HG03045 (cell line): ENCODE results near the gene CCSER1.
"Not testable (repeated sequence)": the region's sequence is repeated elsewhere in the genome, so short reads cannot be mapped to it uniquely, and the experiment has no call there.

Experiments used
- ATAC-seq: cut with Tn5 transposase; IDR thresholded peaks from one replicate; pipeline ENCODE4 v1.9.1; 2021; ENCODE audit warnings: mild to moderate bottlenecking, moderate library complexity; ENCODE audit not compliant: unreplicated experiment

Gene CCSER1

DNA sequence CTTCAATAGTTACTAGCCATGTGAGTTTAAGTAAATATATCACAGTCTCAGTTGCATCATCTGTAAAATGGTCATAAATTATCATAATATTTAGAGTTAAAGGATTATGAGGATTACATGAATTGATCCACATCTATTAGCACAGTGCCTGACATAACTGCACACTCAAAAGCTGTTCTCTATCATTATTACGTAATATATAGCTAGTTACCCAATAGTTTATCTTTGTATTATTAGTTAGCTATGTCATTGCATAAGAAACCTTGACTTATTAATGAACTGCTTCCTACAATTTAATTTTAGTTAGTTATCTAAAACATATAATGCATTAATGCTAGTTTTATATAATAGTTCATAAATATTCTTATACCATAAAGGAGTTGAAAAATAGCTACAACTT lies 1099.7 kb downstream of the CCSER1 start:
- no peak for ATAC-seq

DNA sequence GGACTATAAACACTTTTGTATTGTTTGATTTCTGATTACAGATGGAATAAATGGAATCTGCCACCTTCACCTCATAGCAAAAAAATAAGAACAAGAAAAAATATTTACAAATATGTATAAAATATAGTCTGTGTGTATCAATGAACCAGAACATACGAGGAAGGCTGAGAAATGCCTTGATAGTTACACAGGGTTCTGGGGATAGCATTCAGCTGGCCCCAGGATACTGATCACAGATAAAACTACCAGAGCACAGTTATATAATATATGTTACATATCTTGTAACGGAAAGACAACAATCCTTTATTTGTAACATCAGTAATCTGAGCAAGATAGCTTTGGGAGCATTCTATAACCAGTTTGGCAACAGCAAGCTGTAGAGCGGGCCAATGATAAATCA lies 1101.5 kb downstream of the CCSER1 start:
- no peak for ATAC-seq

DNA sequence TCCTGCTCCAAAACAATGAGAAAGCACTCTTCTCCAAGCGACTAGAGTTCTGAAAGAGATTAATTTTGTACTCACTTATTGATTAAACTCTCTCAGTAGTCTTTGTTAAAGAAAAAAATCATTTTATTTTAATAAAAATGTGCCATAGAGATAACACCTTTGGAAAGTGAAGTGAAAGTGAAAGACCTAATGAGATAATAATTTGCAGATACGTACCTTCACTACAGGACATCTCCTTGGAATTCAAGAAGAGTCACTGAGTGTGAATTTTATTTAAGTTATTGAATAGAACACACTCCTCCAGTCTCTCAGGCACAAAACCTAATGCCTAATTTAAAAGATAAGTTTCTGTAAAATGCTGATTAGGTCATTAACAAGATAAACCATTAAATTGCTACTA lies 1106.0 kb downstream of the CCSER1 start:
- no peak for ATAC-seq

DNA sequence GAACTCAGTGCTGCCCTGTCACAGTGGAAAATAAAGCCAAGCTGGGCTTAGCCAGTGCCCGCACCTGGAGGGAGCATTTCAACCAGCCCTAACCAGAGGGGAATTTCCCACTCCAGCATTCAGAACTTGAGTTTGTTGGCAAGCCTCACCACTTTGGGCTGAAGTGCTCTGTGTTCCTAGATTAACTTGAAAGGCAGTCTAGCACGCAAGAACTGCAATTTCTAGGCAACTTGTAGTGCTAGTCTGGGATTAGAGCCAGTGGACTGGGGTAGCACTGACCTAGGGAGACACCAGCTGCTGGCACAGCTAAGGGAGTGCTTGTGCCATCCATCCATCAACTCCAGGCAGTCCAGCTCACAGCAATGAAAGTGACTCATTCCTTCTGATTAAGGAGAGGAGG lies 1115.9 kb downstream of the CCSER1 start:
- no peak for ATAC-seq

DNA sequence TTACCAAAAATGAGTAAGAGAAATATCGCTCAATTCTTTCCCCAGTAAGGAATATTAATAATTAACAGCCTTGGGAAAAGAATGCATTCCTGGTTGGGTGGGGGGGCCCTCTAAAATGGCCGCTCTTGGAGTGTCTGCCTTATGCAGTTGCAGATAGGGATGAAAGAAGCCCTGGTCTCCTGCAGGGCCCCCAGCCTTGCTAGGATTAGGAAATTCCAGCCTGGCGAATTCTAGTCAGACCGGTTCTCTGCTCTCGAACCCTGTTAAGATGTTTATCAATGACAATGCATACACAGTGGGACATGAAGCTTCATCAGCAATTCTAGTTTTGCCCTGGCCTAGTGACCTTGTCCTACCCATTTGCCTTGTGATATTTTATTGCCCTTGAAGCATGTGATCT lies 1128.8 kb downstream of the CCSER1 start:
- ATAC-seq = no peak

DNA sequence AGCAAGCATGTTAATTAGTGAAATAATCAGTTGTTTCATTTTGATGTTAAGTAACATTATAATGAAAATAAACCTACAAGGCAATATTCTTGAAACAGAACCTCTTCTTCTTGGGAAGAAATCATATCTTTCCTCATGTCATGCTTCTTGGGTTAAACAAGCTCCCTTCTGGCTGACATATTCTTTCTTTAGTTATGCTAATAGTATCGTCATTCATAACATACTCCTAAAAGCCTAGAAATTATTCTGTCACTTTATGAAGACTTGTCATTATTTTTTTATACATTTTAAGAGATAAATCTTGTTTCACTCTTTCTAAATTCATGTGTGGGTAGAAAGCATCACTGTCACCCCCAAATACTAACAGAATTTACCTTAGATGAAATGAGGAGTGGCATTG lies 1129.6 kb downstream of the CCSER1 start:
- no peak for ATAC-seq

DNA sequence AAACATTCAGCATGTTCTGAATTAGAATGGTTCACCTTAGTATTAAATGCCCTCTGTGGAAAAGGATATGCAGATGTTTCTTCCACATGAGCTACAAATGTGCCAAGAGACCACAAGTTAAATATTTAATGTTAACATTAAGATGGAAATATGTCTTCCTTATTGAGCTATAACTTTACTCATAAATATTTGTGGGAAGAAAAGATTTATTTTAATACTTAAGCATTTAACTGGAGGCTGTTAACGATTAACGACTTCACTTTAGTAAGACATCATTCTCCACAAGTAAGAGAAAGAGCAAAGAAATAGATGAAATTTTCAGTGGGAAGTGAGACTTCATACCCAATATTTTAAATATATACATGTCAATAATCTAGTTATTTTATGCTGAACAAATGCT lies 1130.5 kb downstream of the CCSER1 start:
- no peak for ATAC-seq

DNA sequence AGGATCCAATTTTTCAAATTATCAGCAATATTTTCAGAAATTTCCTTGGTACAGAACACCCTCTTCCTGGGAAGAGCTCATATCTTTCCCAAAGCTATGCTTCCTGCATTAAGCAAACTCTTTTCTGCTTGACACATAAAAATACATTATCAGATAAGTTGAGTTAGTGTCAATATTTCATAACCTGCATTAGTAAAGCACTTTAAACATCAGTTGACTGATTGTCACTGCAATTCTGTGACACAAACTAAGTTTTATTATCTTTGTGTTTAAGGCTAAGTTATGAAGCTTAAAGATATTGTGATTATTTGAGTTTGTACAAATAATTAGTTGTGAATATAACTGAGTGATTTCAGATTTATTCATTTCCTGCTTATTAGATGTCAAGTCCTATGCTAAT lies 1131.1 kb downstream of the CCSER1 start:
- ATAC-seq = no peak

DNA sequence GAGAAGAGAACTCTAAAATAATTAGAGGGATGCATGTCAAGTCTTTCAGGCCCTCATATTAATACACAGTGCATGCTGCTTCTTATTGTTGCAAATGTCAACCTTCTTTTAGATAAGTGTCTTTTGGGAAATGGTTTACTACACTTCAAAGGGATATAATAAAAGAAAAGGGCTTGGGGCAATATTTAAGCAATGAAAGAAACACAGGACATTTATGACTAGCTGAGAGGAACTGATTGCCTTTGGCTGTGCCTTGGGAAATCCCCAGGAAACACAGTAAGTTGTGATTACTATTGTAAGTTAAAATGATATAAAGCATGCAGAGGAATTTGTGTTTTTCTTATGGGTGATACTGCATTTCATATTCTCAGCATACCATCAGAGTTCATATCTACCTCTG lies 1140.3 kb downstream of the CCSER1 start:
- no peak for ATAC-seq

DNA sequence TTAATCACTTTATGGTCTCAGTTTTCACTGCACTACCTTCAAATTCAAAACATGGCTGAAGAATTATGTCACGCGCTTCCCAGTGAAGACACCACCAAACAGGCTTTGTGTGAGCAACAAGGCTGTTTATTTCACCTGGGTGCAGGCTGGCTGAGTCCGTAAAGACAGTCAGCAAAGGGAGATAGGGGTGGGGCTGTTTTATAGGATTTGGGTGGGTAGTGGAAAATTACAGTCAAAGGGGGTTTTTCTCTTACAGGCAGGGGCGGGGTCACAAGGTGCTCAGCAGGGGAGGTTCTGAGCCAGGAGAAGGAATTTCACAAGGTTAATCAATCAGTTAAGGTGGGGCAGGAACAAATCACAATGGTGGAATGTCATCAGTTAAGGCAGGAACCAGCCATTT lies 1141.3 kb downstream of the CCSER1 start:
- not testable (repeated sequence) for ATAC-seq

DNA sequence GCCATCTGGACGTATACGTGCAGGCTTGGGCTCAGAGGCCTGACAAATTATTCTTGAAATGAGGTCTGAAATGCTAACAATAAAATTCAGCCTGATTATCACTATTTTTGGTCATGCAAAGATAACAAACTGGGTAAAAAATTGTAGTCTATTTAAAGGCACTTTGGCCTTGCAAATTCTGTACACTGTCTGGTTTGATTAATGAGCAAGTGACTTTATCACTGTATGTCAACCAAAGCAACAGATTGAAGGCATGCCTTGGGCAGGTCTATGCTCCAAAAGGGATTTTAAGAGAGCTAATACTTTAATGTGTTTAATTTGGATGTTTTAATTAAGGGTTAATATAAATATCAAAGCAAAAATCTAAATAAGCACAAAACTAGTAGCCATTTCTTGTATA lies 1141.7 kb downstream of the CCSER1 start:
- no peak for ATAC-seq

DNA sequence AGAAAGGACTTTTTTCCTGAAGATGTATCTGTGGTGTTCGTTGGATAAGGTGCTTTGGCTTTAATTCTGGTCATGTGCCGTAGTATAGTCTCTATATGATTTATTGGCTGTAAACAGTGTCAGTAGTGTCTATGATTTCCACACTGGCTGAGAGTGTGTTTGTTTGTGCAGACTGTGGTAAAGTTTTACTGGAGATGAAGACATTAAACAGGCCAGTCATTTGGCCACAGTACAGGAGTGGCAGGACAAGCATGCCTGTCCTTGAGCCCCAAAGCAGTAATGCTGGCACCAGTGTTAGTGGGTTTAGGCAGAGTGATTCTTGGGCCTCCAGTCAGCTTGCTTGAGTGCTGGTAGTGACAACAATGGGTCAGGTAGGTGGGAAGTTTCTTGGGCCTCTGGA lies 1152.7 kb downstream of the CCSER1 start:
- no peak for ATAC-seq

DNA sequence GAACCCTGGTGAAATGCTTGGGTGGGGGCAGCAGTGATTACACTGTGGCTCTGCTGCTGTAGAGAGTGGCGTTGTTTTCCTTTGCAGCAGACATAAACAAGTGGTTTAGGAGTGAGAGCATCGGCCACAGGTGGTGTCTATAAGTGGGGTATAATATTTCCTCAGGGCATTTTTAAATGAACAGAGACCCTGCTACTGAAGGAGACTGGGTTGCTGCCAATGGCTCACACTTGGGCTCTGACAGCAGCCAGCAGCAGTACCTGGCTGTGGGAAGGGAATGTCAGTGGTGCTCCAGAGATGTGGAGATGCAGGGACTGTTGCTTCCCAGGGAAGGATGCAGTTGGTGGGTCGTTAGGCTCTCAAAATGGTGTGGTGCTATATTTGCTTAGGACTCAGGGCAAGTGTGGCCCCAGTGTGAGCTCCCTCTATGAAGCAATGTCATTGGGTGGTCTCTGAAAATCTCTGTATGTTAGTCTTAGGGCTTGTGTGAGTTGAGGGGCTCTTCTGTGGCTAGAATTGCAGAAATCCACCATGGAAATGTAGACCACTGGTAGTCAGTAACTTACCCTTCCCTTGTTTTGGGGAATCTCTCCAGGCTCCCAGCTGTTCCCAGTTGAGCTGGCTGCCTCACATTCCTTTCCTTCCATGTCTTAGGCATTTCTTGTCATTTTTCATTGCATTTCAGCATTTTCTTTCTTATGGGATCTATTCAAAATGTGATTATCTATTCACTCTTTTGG lies 1153.5 kb downstream of the CCSER1 start:
- ATAC-seq = no peak

DNA sequence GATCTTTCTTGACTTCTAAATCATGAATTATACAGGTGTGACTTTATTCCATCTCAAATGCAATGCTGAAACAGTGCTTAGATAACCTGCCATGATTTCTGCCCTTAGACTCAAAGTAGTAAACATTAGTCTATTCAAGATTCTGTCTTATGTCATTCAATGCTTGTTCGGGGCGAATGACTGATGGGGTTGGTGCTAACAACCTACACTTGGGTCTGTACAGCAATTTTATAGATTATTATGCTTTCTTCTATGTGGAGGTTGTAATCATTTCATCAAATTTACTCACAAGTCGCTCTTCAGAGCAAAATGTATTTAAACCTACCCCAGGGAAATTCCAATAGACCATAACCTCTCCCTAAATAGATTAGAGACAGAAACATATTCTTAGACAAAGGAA lies 1155.0 kb downstream of the CCSER1 start:
- ATAC-seq = no peak

DNA sequence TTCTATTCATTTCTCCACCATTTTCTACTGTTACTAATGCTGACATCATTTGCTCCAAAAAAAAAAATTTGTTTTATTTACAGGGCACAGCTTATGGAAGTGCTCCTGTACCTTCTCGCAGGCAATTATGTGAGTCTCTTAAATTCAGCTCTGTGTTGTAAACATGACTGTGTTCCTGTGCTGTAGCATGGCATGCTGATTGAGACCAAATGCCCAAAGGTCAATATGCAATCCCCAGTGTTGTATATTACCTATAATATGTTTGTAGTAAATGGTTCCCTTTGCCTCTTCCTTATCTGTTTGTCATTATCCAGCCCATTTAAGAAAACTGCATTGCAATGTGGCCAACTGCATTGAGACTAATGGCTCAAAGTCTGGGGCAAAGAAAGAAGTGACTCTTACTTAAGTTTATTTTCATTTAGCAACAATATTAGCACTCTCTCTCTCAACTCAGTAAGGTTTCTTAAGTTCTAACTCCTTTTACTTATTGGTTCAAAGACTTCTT lies 1156.6 kb downstream of the CCSER1 start:
- no peak for ATAC-seq

DNA sequence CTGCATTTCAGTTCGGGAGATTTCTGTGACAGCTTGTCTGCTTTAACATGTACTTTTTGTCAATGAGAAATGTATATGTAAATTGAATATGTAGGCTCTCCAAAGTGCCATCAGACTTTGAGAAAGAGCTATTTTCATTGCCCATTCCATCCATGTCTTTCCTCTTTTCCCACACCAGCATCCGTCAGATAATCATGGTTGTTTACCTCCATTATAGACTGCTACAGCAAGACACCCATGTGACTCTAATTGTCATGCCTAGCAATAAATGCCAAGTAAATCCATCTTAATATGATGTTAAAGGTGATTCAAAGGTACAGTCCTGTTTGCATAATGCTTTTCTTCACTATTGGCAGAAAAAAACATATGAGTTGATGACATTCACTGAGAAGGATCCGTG lies 1157.3 kb downstream of the CCSER1 start:
- ATAC-seq = no peak

DNA sequence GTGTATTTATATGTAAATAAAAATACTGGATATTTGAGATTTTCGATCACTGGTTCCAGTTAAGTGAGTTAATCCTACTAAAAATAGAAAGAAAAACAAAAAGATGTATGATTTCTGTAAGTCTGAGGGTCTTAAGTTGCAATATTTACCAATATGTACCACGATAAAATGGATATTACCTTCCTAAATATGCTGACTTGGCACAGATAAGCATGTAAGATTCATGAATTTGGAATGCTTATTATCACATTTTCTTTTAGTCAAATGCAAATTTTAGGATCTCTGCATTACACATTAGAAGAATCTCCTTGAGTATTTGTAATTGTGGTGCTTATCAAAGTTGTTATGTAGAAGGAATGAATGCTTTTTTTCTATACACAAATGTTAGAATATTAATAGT lies 1158.3 kb downstream of the CCSER1 start:
- ATAC-seq = no peak

DNA sequence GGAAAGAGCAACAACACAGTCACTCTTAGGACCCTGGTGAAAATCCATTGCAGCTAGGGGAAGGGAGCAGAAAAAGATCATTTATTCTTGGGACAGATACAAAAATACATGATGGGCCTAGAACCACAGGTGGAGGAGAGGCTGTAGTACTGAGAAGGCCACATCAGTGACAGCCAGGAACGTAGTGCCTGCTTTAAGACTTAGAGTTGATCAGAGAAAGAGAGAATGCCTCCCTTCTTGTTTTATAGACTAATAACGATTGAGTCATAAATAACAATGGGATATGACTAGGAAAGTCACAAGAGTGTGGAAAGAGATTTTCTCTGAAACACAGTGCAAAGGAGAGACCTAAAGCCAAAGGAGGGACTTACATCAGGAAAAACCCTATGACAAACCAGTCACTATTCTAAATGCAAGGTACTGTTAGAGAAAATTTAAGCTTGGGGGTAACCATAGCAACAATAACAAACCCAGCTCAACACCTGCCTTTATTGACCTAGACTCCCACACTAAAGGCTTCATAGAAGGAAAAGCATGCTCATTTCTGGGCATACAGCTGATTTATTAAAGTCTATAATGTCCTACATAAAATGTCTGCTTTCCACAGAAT lies 1161.6 kb downstream of the CCSER1 start:
- no peak for ATAC-seq

DNA sequence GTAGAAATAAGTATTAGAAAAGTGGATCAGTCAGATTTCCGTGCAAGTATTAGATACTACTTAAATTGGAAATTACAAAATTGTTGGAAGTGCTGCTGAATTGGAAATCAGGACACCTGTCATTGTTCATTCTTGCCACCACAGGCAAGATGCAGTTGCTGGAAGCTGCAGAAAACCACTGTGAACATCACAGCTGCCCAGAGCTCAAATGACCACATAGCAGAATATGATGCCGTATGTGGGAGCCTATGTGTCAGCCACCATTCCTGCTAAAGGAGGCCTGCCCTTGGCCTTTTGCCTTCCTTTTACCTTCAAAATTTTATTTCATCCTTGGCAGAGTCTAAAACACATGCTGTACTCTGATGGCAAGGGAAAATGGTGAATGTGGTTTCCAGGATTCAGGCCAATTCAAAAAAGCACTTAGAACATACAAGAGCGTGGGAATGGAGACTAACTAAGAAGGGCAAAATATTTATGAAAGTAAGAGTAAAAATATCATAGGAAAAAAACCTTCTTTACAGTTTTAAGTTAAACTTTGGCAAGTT lies 1171.0 kb downstream of the CCSER1 start:
- no peak for ATAC-seq

DNA sequence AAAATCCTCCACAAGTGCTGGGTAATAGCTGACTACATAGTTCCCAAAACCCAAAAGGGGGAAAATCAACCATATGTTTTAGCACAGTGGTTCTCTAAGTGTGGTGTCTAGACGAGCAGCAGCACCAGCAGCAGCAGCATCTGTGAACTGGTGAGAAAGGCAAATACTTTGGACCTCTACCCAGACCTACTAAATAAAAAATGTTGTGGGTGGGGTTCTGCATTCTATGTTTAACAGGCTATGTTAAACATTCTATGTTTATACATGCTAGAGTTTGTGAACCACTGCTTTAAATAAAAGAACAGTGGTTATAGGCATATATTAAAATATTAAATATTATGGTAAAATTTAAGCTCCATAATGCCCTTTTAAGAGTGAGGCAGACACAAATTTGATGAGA lies 1171.6 kb downstream of the CCSER1 start:
- ATAC-seq = no peak

DNA sequence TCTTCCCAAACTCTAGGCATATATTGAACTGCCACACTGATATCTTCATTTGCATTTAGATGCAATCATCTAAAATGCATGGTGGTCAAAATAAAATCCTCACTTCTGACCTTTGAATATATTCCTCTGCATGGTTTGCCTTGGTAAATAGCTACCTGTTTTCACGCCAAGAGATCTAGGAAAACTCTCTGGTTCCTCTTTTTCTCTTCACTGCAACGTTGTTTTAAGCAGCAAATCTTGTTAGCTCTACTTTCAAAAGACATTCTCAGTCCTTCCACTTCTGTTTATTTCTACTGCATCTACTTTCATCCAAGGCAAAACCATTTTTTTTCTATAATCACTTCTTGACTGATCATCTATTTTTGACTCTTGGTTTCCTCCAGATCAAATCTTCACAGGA lies 1174.9 kb downstream of the CCSER1 start:
- no peak for ATAC-seq

DNA sequence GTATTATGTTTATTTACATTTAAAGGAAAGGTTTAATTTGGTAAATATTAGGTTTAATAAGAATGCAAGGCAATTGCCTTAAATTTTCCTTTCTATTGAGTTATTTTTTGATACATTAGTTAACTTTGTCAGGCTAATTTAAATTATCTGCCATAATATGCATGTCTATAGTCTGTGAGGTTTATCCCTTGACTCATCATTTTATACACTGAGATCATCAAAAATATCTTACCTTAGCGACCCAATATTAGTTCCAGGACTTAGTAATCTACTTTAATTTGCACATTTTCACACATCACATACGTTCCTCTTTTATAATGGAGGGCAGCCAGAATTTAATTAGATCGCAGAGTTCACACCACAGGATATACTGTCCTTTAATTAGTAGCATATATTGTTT lies 1177.1 kb downstream of the CCSER1 start:
- no peak for ATAC-seq
